ENCODE data around the gene ARHGAP30.
"Not testable (repeated sequence)": the region's sequence is repeated elsewhere in the genome, so short reads cannot be mapped to it uniquely, and the experiment has no call there.

Gene ARHGAP30

DNA sequence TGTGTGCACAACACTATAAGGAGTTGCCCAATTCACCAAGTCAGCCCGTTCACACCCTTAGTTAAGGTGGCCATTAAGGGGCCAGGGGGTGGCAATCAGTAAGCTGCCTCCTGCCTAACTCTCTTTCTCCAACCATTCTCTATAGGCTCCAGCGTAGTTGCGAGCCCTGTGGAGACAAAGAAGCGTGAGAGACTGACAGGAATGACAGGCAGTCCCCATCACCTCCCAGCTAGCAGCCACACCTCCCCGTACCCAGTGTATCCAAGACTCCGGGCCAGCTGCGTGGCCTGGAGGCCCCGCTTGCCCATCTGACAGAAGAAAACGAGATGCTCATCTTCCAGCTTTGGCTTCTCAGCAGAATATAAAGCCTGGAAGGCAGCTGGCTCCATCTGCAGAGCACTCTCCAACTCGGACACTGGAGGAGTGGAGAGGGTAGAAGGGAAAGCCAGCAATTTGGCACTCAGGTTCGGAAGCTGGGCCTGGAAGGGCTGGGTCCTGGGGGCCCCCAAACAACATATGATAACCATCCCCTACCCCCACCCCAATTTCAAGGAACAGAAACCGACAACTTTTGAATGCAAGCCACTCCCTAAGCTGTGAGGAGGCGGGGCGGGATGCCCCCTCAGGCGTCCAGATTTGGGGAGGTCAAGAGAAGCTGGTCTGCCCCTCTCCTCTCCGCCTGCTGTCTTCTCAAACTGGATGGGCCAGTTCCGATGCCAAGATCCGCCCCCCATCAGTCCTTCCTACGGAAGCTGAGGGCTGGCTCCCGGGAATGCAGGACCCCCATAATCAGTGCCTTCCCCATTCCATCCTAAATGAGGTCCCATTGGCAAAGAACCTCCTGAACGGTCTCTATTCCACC lies 31.8 kb downstream of the ARHGAP30 start:
- DNase-seq (ENCODE audit: low read depth), result no peak

DNA sequence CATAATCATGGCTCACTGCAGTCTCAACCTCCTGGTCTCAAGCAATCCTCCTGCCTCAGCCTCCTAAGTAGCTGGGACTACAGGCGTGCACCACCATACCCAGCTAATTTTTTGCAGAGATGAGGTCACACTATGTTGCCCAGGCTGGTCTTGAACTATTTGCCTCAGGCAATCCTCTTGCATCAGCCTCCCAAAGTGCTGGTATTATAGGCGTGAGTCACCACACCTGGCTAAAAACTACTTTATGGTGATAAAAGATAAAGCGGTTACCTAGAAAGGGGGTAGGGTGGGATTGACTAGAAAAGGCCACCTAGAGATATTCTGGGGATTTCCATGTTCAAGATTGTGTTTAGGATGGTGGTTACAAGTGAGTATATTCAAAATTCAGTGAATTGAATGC lies 35.9 kb downstream of the ARHGAP30 start:
- DNase-seq (ENCODE audit: low read depth), result no peak

DNA sequence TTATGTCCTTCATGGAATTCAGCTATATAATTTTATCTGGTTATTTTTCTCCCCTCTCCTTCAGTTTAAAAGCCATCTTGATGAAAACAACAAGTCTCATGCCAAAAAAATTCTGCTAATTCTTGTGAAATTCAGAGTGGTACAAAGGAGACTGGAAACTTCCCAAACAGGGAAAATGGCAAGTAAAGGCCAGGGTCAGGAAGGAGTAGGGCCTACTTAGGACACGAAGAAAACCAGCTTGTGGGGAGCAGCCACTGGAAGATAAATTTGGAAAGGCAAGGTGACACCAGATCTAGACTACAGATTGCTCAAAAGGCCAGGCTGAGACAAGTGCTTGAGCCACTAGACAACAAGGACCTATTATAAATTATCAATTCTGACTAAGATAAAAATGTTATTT lies 37.3 kb downstream of the ARHGAP30 start:
- no peak for DNase-seq (ENCODE audit: low read depth)

DNA sequence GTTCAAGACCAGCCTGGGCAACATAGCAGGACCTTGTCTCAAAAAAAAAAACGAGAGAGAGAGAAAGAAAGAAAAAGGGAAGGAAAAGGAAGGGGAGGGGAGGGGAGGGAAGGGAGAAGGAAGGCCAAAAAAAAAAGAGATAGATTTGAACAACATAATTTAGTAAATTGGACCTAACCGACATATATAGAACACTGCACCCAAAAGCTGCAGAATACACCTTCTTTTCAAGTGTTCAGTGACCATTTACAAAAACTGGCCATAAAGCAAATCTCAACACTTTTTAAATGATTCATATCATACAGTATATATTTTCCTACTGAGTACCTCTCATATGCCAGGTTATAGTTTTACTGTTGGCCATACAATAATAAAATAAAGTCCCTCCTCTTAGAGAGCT lies 37.8 kb downstream of the ARHGAP30 start:
- DNase-seq (ENCODE audit: low read depth), result no peak

DNA sequence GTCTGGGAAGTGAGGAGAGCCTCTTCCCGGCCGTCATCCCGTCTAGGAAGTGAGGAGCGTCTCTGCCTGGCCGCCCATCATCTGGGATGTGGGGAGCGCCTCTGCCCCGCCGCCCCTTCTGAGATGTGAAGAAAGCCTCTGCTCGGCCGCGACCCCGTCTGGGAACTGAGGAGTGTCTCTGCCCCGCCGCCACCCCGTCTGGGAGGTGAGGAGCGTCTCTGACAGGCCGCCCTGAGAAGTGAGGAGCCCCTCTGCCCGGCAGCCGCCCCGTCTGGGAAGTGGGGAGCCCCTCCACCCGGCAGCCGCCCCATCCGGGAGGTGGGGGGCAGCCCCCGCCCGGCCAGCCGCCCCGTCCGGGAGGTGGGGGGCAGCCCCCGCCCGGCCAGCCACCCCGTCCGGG lies 40.2 kb downstream of the ARHGAP30 start:
- not testable (repeated sequence) for DNase-seq (ENCODE audit: low read depth)

DNA sequence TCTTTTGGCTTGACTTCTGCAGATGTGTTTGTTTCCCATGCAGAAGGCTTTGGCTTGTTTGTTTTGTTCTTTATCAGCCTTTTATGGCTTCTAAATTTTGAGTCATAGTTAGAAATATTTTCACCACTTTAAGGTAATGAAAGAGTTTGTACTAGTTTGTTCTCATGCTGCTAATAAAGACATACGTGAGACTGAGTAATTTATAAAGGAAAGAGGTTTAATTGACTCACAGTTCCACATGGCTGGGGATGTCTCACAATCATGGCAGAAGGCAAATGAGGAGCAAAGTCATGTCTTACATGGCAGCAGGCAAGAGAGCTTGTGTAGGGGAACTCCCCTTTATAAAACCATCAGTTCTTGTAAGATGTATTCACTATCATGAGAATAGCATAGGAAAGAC lies 42.7 kb downstream of the ARHGAP30 start:
- not testable (repeated sequence) for DNase-seq (ENCODE audit: low read depth)

DNA sequence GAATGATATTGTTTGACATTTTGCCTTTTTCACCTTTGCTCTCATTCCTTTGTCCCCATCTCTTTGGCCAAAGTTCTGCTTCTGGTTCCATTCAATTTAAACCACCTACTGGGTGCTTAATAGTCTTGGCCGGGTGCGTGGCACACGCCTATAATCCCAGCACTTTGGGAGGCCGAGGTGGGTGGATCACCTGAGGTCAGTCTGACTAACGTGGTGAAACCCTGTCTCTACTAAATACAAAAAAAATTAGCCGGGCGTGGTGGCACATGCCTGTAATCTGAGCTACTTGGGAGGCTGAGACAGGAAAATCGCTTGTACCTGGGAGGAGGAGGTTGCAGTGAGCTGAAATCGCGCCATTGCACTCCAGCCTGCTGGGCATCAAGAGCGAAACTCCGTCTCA lies 47.3 kb downstream of the ARHGAP30 start:
- DNase-seq (ENCODE audit: low read depth), result not testable (repeated sequence)

DNA sequence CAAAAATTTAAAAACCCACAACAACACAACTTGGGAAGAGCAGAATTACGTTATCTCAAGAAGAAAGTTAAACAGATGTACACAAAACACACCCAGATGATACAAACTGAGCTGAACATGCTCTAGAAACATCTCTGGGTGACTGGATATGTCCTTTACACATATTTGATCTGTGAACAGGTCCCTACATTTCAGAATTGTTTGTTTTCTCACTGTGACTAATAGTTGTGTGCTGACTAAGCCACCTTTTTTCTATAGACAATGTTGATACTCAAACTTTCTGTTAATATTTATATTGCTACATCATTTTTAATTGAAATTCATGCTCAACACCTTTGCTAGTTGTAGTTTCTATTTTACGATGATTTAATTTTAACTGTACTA lies 47.7 kb downstream of the ARHGAP30 start:
- DNase-seq (ENCODE audit: low read depth), result no peak

DNA sequence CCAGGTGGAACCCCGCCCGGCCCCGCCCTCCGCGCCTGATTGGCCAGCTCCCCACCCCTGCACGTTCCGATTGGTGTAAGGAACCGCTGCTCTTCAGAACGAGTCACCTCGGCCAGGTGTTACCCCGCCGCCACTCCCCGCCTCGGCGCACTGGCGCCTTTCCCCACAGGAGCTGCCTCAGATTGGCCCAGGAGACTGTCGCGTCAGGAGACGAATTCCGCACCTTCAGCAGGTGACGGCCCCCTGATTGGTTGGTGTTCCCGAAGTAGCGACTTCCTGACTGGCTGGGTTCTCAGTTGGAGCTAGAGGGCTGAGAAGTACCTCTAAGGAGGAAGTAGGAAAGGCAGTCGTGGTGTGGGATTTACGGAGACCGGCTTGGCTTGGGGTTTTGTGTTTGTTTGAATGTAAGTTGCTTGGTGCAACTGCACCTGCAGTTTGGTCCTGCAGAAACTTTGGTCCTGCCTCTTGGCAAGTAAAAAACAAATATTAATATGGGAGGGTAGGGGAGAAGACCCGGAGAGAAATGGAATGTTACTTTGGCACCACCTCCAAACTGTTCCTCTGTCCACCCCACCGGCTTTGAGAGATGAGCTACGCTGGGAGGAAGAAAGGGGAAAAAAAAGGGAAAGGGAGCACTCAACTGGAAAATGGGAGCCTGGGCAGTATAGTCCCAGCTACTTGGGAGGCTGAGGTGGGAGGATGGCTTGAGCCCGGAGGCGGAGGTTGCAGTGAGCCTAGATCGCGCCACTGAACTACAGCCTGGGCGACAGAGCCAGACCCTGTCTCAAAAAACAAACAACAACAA lies 48.3 kb downstream of the ARHGAP30 start:
- peak; percentile 77 for DNase-seq (ENCODE audit: low read depth)

DNA sequence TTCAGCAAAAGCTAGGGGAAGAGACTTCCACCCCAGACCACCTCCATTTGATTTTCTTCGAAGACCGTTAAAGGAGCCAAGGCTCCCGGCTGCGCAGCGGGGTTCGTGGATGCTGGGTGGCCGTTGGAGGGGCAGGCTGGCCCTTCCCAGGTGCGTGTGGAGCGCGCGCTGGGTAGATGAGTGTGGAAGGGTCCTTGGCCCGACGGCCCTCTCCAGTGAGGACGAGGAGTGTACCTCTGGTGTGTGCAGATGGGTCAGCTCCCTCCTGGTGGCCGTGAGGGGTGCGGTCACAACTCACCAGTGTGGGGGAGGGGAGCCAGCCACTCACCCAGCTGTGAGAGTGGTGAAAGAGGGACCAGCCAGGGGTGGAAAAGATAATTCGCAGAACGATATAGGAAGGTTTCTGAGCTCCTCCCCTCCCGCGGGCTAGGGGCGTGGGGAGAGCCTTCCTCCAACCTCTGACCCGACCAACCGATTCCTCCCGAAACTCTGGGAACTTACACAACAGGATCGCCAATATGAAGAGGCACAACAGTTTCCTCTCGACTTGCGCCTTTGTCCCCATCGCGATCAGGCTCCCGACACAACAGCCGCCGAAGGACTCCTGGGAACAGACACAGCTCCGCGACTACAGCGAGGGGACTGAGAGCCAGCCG lies 49.1 kb downstream of the ARHGAP30 start, which contains the start of gene F11R:
TSS of gene F11R (minus strand) at position 644 of the 656 bp plus-strand sequence. CDS start at position 565, 79 bp downstream.
- DNase-seq (ENCODE audit: low read depth), result no peak

DNA sequence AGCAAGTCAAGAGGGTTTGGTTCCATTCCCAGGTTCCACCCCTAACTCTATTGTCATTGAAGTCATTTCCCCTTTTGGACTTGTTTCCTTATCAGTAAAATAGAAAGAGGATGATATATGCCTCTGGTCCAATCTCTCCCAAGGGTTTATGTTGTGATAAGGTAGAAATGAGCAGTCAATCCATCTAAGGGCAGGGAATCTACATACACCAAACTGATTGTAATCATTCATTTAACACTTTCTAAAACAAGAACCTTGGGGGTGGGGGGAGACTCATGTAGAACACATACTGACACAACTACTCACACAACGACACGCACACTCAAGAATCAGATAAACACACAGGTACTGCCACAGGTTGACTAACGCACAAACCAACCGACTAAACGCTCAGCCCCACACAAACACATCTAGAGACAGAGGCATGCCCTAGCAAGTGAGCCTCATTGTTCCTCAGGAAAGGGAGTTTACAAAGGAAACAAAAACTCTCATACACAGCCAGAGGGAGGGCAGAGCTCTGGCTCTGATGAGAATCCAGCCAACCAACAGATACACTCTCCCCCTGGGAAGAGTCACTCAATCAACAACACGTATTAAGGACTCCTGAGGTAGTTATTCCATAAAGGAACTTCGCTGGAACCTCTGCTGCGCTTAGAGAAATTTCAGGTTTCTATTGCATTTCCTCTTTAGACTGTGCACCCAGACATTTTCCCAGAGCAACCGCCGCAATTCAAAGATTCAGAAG lies 49.8 kb downstream of the ARHGAP30 start:
- no peak for DNase-seq (ENCODE audit: low read depth)

DNA sequence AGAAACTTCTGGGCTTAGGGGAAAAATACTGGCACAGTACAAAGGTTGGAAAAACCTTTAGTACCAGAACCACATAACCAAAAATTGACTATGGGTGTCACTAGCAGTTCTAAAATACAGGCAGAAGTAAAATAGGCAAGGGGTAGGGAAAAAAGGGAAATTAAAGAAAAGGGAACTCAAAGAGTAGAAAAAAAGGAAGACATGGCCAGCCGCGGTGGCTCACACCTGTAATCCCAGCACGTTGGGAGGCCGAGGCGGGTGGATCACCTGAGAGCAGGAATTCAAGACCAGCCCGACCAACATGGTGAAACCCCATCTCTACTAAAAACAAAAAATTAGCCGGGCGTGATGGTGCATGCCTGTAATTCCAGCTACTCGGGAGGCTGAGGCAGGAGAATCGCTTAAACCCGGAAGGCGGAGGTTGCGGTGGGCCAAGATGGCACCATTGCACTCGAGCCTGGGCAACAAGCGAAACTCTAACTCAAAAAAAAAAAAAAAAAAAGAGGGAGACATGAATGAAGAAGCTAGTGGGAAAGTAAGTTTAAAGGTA lies 50.5 kb downstream of the ARHGAP30 start:
- not testable (repeated sequence) for DNase-seq (ENCODE audit: low read depth)

DNA sequence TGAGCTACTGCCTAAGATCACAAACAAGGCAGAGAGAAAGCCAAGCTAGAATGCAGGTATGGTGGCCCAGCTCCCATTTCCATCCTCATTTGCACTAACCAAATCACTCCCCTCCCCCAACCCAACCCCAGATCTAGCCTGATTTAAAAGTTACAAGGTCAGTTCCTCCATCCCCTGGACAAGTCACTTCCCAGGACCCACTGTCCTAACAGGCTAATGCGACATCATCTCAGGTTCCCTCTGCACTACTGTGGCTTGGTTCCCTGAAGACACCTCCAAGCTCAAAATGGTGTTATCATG lies 51.1 kb downstream of the ARHGAP30 start:
- DNase-seq (ENCODE audit: low read depth), result no peak

DNA sequence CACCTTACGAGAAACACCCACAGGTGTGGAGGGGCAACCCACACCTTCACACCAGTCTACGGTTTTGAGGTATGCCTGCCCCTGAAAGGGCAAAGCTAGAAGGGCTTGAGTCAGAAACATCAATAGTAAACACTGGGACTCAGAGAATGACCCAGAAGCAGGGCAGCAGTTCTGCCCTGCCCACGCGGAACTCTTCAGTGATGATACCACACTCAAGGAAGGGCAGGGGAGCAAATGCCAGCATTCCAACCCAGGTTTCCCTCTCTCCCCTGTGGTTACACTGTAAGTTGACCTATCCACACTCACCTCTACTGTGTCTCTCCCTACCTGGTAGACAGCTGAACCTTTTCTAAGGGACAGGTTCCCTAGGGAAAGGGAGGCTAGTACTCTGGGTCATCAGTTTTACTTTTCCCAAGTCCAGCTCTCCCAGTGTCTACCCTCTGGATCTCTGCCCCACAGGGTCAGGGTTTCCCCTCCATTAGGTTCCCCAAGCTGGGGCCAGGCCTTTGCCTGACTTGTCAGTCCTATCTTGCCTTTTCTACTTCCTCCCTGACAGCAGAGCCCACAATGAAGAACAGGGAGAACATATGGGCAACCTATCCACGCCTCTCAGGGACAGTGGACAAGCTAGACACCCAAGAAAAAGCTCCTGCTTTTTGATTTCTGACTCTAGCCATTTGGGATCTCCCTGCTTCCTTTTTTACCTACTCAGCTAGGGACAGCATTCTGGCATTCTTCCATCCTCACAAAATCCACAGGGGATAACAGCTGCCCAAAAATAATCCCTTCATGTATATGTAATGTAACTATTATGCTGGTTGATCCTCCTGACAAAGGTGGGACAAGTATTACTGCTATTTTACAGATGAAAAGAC lies 51.7 kb downstream of the ARHGAP30 start:
- DNase-seq (ENCODE audit: low read depth), result no peak

DNA sequence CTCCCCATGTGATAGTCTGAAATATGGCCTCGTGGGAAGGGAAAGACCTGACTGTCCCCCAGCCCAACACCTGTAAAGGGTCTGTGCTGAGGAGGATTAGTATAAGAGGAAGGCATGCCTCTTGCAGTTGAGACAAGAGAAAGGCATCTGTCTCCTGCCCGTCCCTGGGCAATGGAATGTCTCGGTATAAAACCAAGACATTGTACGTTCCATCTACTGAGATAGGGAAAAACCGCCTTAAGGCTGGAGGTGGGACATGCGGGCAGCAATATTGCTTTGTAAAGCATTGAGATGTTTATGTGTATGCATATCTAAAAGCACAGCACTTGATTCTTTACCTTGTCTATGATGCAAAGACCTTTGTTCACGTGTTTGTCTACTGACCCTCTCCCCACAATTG lies 52.5 kb downstream of the ARHGAP30 start:
- DNase-seq (ENCODE audit: low read depth), result not testable (repeated sequence)

DNA sequence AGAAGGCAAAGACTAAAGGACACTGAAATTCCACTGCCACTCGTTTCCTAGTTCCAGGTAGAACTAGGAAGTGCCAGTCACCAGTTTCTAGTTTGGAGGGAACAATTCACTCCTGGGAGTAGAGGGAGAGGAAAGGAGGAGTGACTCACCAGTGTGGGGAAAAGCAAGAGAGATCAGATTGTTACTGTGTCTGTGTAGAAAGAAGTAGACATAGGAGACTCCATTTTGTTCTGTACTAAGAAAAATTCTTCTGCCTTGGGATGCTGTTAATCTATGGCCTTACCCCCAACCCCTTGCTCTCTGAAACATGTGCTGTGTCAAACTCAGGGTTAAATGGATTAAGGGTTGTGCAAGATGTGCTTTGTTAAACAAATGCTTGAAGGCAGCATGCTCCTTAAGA lies 53.0 kb downstream of the ARHGAP30 start:
- DNase-seq (ENCODE audit: low read depth), result not testable (repeated sequence)

DNA sequence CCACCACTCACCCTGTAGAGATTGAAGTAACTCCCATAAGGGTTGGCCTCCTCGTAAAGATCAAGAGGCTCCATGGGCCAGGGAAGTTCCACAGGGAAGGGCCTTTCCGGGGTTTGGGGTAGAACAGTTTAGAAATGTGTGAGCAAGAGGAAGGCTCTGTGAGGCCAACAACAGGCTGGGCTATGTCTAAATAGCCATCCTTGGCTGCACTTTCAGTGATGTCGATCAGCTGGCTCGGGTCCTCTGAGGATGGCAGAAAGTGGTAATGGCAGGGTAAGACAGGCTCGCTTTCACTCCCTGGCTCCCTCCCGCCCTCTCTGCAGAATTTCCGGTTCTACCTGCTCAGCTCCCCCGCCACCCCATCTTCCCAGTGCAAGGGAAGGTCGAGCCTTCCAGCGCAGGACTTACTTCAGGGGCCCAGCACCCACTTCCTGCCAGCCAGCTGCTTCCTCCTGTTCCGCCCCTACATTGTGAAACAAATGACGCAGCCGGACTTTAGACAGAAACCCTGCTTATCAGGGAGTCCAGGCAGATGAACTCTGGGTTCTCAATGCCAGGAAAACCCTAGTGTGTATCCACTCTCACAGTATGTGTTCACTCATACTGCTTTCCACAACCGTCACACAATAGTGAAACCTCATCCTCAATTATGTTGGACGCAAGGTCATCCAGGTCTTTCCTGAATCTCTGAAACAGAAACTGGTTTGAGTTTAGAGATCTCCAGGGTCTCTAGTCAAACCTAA lies 56.0 kb downstream of the ARHGAP30 start:
- peak; percentile 34 for DNase-seq (ENCODE audit: low read depth)

DNA sequence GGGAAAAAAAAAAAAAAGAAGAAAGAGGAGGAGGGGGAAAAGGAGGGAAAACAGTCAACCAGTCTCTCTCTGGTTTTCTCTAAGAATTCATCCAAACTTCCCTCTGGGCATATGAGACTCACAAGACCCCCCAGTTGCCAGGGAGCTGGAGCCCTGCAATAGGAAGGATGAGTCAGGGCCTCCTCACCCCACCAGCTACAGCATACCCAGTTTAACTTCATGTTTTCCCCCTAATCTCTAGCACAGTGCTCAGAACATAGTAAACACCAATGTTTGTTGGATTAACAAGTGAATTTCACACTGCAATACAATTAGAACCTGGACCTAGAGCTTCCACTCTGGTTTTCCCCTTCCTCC lies 56.6 kb downstream of the ARHGAP30 start:
- DNase-seq (ENCODE audit: low read depth), result no peak

DNA sequence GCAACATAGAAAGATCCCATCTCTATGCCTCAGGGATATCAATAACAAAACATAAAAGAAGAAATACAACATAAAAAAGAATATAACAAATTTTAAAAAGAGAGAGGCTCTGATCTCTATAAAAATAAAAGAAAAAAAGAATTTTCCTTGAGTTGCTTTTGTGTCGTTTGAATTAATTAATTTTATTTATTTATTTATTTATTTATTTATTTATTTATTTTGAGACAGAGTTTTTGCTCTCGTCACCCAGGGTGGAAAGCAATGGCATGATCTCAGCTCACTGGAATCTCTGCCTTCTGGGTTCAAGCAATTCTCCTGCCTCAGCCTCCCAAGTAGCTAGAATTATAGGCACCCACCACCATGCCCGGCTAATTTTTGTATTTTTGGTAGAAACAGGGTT lies 57.3 kb downstream of the ARHGAP30 start:
- no peak for DNase-seq (ENCODE audit: low read depth)

DNA sequence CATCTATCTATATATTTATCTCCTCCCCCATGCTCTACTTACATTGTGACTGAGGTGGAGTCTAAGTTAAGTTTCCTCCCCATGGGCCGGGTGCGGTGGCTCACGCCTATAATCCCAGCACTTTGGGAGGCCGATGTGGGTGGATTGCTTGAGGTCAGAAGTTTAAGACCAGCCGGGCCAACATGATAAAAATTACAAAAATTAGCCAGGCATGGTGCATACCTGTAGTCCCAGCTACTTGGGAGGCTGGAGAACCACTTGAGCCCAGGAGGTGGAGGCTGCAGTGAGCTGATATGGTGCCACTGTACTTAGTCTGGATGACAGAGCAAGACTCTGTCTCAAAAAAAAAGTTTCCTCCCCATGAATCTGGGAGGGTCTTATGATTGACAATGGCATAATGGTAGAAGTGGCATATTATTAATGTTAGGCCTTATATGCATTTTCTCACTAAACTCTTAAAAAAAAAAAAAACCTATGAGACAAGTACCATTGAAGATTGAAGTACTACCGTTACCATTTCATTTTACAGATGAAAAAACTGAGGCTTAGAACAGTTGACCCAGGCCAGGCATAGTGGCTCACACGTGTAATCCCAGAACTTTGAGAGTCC lies 60.0 kb downstream of the ARHGAP30 start:
- DNase-seq (ENCODE audit: low read depth), result no peak
